Activated CD8-positive, alpha-beta memory T cell treated with anti-CD3 and anti-CD28 coated beads, Interleukin-2, amount 50 U/mL, for 24 hours (primary cell): ENCODE data around the gene RBMX.

Experiments used
- DNase-seq: peaks from one replicate; pipeline ENCODE4 v3.0.0-alpha.2; 2020; ENCODE audit errors: extremely low read depth

RBMX gene

GRCh38 chrX:136835761-136836160 lies 44.8 kb downstream of the RBMX start:
- DNase-seq, result no peak

DNA sequence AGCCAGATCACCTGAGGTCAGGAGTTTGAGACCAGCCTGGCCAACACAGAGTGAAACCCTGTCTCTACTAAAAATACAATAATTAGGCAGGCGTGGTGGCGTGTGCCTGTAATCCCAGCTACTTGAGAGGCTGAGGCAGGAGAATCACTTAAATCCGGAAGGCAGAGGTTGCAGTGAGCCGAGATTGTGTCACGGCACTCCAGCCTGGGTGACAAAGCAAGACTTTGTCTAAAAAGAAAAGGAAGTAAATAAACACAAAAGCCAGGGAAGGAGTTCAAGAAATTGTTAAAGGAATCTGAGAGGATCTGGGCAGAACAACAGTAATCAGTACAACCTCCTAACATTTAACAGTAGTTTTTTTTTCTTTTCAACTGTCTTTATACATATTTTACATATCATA lies 51.1 kb downstream of the RBMX start:
- DNase-seq, result no peak

GRCh38 chrX:136828830-136829229 lies 51.7 kb downstream of the RBMX start:
- DNase-seq, result no peak

GRCh38 chrX:136827026-136827425 lies 53.5 kb downstream of the RBMX start:
- DNase-seq, result no peak

DNA sequence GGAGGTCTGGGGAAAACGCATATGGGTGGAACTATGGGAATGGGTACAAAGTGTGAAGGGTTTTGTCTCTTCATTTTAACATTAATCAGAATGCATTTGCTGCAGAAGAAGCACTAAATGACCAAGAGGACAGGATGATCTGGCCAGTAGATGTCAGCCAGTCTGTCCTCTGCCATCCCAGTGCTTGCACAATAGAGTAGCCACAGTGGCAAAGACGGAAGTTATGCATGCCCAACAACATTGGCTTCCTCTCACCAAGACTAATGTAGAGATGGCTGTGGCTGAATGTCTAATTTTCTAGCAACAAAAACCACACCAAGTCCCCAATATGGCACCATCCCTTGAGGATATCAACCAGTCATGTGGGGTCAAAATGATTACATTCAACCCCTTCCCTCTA lies 54.8 kb downstream of the RBMX start:
- DNase-seq, result no peak
